ENCODE measurements around the gene PFN3. TPM values are rescaled to one million over a fixed set of nuclear protein-coding genes. Genes with fewer than 3 reads are reported as not detected.

The PFN3 gene
- total and polyA plus RNA-seq, 2 of the 13 experiments (the other 11 are each of a cell fraction or from before 2014, with no cell fraction given) = not detected

GRCh38 chr5:177366528-177367322, 33.7 kb downstream of the PFN3 start (continued):
- no peak for TF ChIP-seq TFAP4 (IDR thresholded peaks at IDR 0.05; ENCODE audit: borderline replicate concordance, low read depth)
- TF ChIP-seq KLF6 (CRISPR knock-in tag; IDR thresholded peaks at IDR 0.05) = peak; percentile 75; the same call in 1 of the 2 replicates
- TF ChIP-seq ZSCAN31 (CRISPR knock-in tag; IDR thresholded peaks at IDR 0.05; ENCODE audit: low read depth) = 0 out of 2 replicates have a peak, but pooled peaks have one; percentile 65
- peak; percentile 44; the same call in 1 of the 2 replicates for TF ChIP-seq ARID4A (CRISPR knock-in tag; IDR thresholded peaks at IDR 0.05; ENCODE audit: borderline replicate concordance)
- peak; percentile 30; the same call in 1 of the 2 replicates for TF ChIP-seq ZNF331 (CRISPR knock-in tag; IDR thresholded peaks at IDR 0.05)
- peak; percentile 53; the same call in 1 of the 2 replicates for TF ChIP-seq RXRA (CRISPR knock-in tag; IDR thresholded peaks at IDR 0.05)
- 0 out of 2 replicates have a peak, but pooled peaks have one; percentile 38 for TF ChIP-seq GATAD2A (CRISPR knock-in tag; IDR thresholded peaks at IDR 0.05)
- 0 out of 2 replicates have a peak, but pooled peaks have one; percentile 21 for TF ChIP-seq MAF1 (CRISPR knock-in tag; IDR thresholded peaks at IDR 0.05; ENCODE audit: borderline replicate concordance)
- TF ChIP-seq ZBTB39 (CRISPR knock-in tag; IDR thresholded peaks at IDR 0.05) = no peak
- no peak for TF ChIP-seq MNT (IDR thresholded peaks at IDR 0.05)
- TF ChIP-seq SALL1 (CRISPR knock-in tag; IDR thresholded peaks at IDR 0.05) = peak; percentile 65
- TF ChIP-seq ZNF768 (CRISPR knock-in tag; IDR thresholded peaks at IDR 0.05) = no peak
- 0 out of 2 replicates have a peak, but pooled peaks have one; percentile 28 for TF ChIP-seq ZNF547 (CRISPR knock-in tag; IDR thresholded peaks at IDR 0.05)
- TF ChIP-seq CSRNP1 (CRISPR knock-in tag; IDR thresholded peaks at IDR 0.05) = peak; percentile 75; the same call in 1 of the 2 replicates
- TF ChIP-seq NONO (IDR thresholded peaks at IDR 0.05) = no peak
- peak; percentile 55; the same call in 1 of the 2 replicates for TF ChIP-seq NONO (CRISPR knock-in tag; conservative IDR thresholded peaks at IDR 0.05)
- peak; percentile 59 for TF ChIP-seq HNRNPLL (IDR thresholded peaks at IDR 0.05; ENCODE audit: low read depth, low read length, poor library complexity, severe bottlenecking)
- TF ChIP-seq POLR2G (IDR thresholded peaks at IDR 0.05; ENCODE audit: low read depth, low read length) = peak; percentile 68

Data from HepG2 (cell line).